BJ (cell line): Measurements from ENCODE around the gene METTL23. TPM values are rescaled to one million over a fixed set of nuclear protein-coding genes. Genes with fewer than 3 reads are reported as not detected.
"Not testable (repeated sequence)": the region's sequence is repeated elsewhere in the genome, so short reads cannot be mapped to it uniquely, and the experiment has no call there.

Source experiments
- CTCF ChIA-PET: fragments of 350-600 bp; formaldehyde crosslinking; extraction: SDS; loops from one replicate; lab custom pipeline; 2021; ENCODE audit warnings: antibody characterized with exemption, inconsistent platforms; lab: Yijun Ruan, JAX
- POLR2A ChIA-PET: fragments of 300-600 bp; sonication (Branson Sonifier 250); formaldehyde crosslinking; extraction: SDS; loops from one replicate; lab custom pipeline; 2021; ENCODE audit warnings: antibody characterized with exemption; lab: Charles Lee
- DNase-seq: peaks from one replicate; pipeline ENCODE4 v3.0.0-alpha.2; 2011; ENCODE audit warnings: low read depth
- H3K27me3 ChIP-seq: 2 replicates; pipeline ENCODE4 v1.6.0; 2011; ENCODE audit warnings: low read length; ENCODE audit not compliant: control insufficient read depth, insufficient read depth
- H3K36me3 ChIP-seq: 2 replicates; pipeline ENCODE4 v1.5.1; 2011; ENCODE audit warnings: low read length; ENCODE audit not compliant: control insufficient read depth, insufficient read depth
- H3K4me3 ChIP-seq: 2 replicates; pipeline ENCODE4 v1.5.1; 2011; ENCODE audit warnings: low read depth, mild to moderate bottlenecking, control low read depth, low read length
- polyA plus RNA-seq: library from polyadenylated mRNA; depleted of rRNA; stranded (reverse); fragments of >200 nt; gene quantifications from 2 replicates; pipeline ENCODE4 v1.2.3, GENCODE V29; 2011
- TF ChIP-seq, protein P1 (sequence below): IDR thresholded peaks from 2 replicates; pipeline ENCODE4 v1.5.1; 2011; ENCODE audit warnings: low read depth, mild to moderate bottlenecking, control low read depth, inconsistent platforms, low read length, moderate library complexity; ENCODE audit not compliant: insufficient read depth

METTL23 gene
- polyA plus RNA-seq, 1 experiment: 35.0 TPM

DNA sequence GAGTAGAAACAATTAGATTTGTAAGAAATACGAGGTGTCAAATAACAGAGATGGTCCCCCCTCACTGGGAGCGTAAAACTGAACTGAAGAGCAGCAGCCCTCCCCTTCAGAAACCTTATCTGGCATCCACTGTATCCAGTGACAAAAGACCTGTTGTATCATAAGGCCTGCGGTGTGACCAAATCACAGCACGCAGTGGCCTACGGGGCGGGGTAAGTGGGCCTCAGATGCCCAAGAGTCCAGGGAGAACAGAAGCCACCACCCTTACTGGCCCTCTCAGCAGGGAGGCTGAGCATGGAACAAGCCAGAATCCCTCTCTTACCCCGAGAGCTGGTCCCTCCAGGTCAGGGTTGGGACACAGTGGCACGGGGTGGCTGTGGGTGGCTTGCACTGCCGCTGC lies 5.7 kb upstream of the METTL23 start:
- TF ChIP-seq, protein P1, sequence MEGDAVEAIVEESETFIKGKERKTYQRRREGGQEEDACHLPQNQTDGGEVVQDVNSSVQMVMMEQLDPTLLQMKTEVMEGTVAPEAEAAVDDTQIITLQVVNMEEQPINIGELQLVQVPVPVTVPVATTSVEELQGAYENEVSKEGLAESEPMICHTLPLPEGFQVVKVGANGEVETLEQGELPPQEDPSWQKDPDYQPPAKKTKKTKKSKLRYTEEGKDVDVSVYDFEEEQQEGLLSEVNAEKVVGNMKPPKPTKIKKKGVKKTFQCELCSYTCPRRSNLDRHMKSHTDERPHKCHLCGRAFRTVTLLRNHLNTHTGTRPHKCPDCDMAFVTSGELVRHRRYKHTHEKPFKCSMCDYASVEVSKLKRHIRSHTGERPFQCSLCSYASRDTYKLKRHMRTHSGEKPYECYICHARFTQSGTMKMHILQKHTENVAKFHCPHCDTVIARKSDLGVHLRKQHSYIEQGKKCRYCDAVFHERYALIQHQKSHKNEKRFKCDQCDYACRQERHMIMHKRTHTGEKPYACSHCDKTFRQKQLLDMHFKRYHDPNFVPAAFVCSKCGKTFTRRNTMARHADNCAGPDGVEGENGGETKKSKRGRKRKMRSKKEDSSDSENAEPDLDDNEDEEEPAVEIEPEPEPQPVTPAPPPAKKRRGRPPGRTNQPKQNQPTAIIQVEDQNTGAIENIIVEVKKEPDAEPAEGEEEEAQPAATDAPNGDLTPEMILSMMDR: no peak
- Histone ChIP-seq H3K27me3 (no peaks in the 10 kb centered on the region), H3K4me3 (no peak overlapping the region), H3K36me3 (peaks cover 29% of the 10 kb centered on the region)
- ChIA-PET CTCF (no interaction called here), POLR2A (no interaction called here)
- DNase-seq: no peak

DNA sequence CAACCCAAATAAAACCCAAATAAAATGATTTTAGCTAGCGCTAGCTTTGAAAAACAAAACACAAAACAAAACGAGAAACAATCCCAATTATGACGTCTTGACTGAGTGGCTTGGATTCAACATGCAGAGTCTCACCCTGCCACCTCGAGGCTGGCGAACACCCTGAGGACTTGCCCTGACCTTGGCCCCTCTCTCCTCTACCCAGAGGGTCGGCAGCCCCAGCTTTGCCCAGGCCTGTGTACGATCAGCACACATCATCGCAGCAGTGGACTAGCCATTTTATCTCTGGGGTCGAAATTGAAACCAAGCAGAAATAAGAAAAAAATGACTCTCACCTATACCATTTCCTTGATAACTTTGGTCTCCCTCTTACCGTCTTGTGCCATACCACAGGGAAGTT lies 5.2 kb upstream of the METTL23 start:
- no peaks in the 10 kb centered on the region for H3K27me3 ChIP-seq
- H3K36me3 ChIP-seq: peaks cover 29% of the 10 kb centered on the region
- CTCF ChIA-PET: no interaction called here
- no peak for DNase-seq
- TF ChIP-seq, protein P1: no peak
- no peak overlapping the region for H3K4me3 ChIP-seq
- POLR2A ChIA-PET: no interaction called here

DNA sequence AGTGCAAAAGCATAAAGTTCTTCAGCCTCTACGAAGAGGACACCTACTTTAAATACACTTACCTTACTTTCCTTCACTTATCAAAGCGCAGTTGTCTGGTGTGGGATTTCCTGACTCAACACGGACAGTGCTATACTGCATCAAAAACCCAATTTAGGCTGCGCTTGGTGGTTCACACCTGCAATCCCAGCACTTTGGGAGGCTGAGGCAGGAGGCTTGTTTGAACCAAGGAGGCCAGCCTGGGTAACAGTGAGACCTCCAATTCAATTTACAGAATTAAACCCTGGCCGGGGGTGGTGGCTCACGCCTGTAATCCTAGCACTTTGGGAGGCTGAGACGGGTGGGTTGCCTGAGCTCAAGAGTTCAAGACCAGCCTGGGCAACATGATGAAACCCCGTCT lies 4.4 kb upstream of the METTL23 start:
- Histone ChIP-seq H3K36me3 (peaks cover 29% of the 10 kb centered on the region), H3K27me3 (no peaks in the 10 kb centered on the region), H3K4me3 (no peak overlapping the region)
- DNase-seq: no peak
- ChIA-PET CTCF (no interaction called here), POLR2A (no interaction called here)
- TF ChIP-seq, protein P1: no peak

DNA sequence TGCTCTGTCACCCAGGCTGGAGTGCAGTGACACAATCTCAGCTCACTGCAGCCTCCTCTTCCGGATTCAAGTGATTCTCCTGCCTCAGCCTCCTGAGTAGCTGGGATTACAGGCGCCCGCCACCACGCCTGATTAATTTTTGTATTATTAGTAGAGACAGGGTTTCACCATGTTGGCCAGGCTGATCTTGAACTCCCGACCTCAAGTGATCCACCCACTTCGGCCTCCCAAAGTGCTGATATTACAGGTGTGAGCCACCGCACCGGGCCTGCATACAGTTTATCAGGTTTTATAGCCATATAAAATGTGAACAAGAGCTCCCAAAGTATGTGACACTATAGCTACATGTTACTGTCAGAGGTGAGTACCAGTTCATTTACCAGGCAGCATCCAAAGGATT lies 3.7 kb upstream of the METTL23 start:
- H3K4me3 ChIP-seq, CTCF ChIA-PET, POLR2A ChIA-PET, H3K27me3 ChIP-seq, DNase-seq: not testable (repeated sequence)
- H3K36me3 ChIP-seq: peaks cover 29% of the 10 kb centered on the region

DNA sequence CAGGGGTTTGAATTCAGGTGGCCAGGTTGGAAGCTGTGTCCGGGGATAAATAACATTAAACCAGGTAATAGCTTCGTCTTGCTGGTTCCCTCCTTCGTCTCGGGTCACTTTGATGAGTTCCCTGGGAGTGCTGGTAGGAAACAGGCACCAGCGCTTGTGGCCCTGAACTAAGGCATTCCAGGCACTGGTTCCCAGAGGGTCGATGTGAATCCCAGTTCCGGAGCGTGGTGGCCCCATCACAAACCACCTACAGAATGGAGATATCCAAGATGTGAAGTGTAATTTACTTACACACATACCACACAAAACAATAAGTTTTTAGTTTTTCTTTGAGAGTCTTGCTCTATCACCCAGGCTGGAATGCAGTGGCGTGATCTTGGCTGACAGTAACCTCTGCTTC lies 2.8 kb upstream of the METTL23 start:
- ChIA-PET CTCF (interaction anchor here (0.7 kb wide), 1 partner anchor 200 kb away, joined by 3 read pairs; no protein-coding TSS in a partner anchor), POLR2A (no interaction called here)
- Histone ChIP-seq H3K27me3 (no peaks in the 10 kb centered on the region), H3K36me3 (peaks cover 22% of the 10 kb centered on the region), H3K4me3 (no peak overlapping the region)
- TF ChIP-seq, protein P1: no peak
- DNase-seq: no peak

DNA sequence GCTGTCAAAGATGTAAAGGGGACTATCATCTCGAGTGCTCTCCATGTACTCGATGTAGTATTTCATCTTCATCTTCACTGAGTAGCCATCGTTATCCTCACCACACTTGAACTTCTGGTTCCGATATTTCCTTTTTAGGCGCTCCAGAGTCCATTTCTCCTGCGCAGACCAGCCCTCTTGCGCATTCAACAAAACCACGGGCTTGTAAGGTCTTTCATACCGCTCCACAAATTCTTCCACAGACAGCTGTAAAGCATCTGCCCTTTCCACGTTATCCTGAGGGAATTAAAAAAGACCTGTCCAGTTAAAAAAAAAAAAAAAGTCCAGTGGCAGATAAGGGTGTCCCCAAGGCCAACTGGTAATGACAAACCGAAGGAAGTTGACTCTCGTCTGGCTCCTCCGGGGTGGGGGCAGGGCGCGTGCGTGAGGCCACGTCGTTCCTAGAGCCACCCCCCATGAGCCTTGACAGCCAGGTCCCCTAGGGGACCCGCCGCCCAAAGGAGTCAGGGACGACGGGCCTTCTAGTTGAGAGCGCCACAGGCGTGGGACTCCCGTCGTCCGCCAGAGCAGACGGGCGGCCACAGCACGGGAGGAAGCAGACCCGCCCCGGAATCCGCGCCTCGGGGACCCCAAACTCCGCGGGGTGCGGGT lies 934 bp upstream of the METTL23 start:
- H3K4me3 ChIP-seq: peak overlapping the region; percentile 93
- H3K36me3 ChIP-seq: peaks cover 15% of the 10 kb centered on the region
- CTCF ChIA-PET: interaction anchor here (1.0 to 3.9 kb wide), 4 partner anchors 9 to 44 kb away, joined by 3 to 25 read pairs (median 8); no protein-coding TSS in a partner anchor
- no peaks in the 10 kb centered on the region for H3K27me3 ChIP-seq
- POLR2A ChIA-PET: interaction anchor here (0.7 kb wide), 1 partner anchor 9 kb away, joined by 17 read pairs; no protein-coding TSS in a partner anchor
- TF ChIP-seq, protein P1: no peak
- no peak for DNase-seq
